ENCODE results near the gene REG1B. TPM values are rescaled to one million over a fixed set of nuclear protein-coding genes. Genes with fewer than 3 reads are reported as not detected.

Gene REG1B
- total RNA-seq, 1 donor from 2014 or later, result not detected

GRCh38 chr2:79114797-79115494 lies 27.2 kb upstream of the REG1B start:
- TF ChIP-seq, protein P1, sequence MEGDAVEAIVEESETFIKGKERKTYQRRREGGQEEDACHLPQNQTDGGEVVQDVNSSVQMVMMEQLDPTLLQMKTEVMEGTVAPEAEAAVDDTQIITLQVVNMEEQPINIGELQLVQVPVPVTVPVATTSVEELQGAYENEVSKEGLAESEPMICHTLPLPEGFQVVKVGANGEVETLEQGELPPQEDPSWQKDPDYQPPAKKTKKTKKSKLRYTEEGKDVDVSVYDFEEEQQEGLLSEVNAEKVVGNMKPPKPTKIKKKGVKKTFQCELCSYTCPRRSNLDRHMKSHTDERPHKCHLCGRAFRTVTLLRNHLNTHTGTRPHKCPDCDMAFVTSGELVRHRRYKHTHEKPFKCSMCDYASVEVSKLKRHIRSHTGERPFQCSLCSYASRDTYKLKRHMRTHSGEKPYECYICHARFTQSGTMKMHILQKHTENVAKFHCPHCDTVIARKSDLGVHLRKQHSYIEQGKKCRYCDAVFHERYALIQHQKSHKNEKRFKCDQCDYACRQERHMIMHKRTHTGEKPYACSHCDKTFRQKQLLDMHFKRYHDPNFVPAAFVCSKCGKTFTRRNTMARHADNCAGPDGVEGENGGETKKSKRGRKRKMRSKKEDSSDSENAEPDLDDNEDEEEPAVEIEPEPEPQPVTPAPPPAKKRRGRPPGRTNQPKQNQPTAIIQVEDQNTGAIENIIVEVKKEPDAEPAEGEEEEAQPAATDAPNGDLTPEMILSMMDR (conservative IDR thresholded peaks at IDR 0.05), result no peak
- Mint-ChIP-seq H3K36me3 (ENCODE audit: low read depth) (no peaks in the 10 kb centered on the region), H3K4me1 (peaks cover 6% of the 10 kb centered on the region), H3K9me3 (peaks cover 2% of the 10 kb centered on the region), H3K4me3 (no peak overlapping the region), H3K27me3 (ENCODE audit: low read depth) (no peaks in the 10 kb centered on the region), H3K27ac (ENCODE audit: unreplicated experiment) (no peak overlapping the region)
- DNase-seq (ENCODE audit: low read depth, low spot score), result no peak

GRCh38 chr2:79112269-79112668 lies 24.5 kb upstream of the REG1B start:
- DNase-seq (ENCODE audit: low read depth, low spot score), result no peak
- H3K27me3 Mint-ChIP-seq (ENCODE audit: low read depth), result no peaks in the 10 kb centered on the region
- TF ChIP-seq, protein P1 (conservative IDR thresholded peaks at IDR 0.05), result no peak
- no peaks in the 10 kb centered on the region for H3K36me3 Mint-ChIP-seq (ENCODE audit: low read depth)
- H3K4me3 Mint-ChIP-seq, result no peak overlapping the region
- H3K27ac Mint-ChIP-seq (ENCODE audit: unreplicated experiment), result no peak overlapping the region
- H3K9me3 Mint-ChIP-seq, result no peaks in the 10 kb centered on the region
- H3K4me1 Mint-ChIP-seq, result peaks cover 6% of the 10 kb centered on the region

DNA sequence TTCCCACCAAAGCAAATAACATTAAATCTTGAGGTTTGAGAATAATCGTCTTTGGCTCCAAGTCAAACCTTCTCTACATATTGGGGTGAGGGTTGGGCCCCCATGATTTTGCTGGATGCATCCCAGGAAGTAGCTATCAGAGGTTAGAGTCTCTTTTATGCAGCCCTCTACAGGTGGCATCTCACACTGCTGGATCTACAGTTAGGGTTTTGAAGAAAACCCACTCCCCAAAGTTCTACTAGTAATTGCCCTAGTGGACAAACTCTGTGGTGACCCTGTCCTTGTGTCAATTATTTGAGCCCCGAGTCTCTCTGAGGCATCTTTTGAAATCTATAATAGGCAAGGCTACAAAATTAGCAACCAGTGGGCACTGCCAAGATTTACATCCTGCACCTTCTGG lies 17.5 kb upstream of the REG1B start:
- H3K4me3 Mint-ChIP-seq, result no peak overlapping the region
- no peak overlapping the region for H3K27ac Mint-ChIP-seq (ENCODE audit: unreplicated experiment)
- H3K4me1 Mint-ChIP-seq, result no peaks in the 10 kb centered on the region
- no peaks in the 10 kb centered on the region for H3K36me3 Mint-ChIP-seq (ENCODE audit: low read depth)
- no peak for DNase-seq (ENCODE audit: low read depth, low spot score)
- TF ChIP-seq, protein P1 (conservative IDR thresholded peaks at IDR 0.05), result no peak
- H3K27me3 Mint-ChIP-seq (ENCODE audit: low read depth), result no peaks in the 10 kb centered on the region
- peaks cover 5% of the 10 kb centered on the region for H3K9me3 Mint-ChIP-seq

GRCh38 chr2:79103214-79103613 lies 15.4 kb upstream of the REG1B start:
- Mint-ChIP-seq H3K4me1 (no peaks in the 10 kb centered on the region), H3K27me3 (ENCODE audit: low read depth) (no peaks in the 10 kb centered on the region), H3K4me3 (no peak overlapping the region), H3K36me3 (ENCODE audit: low read depth) (no peaks in the 10 kb centered on the region), H3K27ac (ENCODE audit: unreplicated experiment) (no peak overlapping the region), H3K9me3 (peaks cover 5% of the 10 kb centered on the region)
- TF ChIP-seq, protein P1 (conservative IDR thresholded peaks at IDR 0.05), result no peak
- DNase-seq (ENCODE audit: low read depth, low spot score), result no peak

DNA sequence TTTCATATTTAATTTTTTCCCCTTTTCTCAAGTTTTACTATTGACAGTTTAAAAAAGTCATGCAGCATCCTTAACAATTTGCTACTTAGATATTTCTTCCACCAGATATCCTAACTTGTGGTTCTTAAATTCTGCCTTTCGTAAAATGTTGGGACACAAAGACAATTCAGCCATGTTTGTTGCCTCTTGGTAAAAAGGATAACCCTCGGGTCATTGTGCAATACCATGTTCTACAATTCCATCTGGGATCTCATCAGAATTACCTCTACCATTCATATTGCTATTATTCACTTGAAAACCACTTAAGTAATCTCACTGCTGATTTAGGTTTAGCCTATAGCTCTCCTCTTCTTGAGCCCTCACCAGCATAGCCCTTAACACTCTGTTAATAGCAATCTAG lies 13.2 kb upstream of the REG1B start:
- Mint-ChIP-seq H3K4me3 (no peak overlapping the region), H3K27me3 (ENCODE audit: low read depth) (no peaks in the 10 kb centered on the region), H3K36me3 (ENCODE audit: low read depth) (no peaks in the 10 kb centered on the region), H3K4me1 (no peaks in the 10 kb centered on the region), H3K27ac (ENCODE audit: unreplicated experiment) (no peak overlapping the region), H3K9me3 (peaks cover 5% of the 10 kb centered on the region)
- no peak for DNase-seq (ENCODE audit: low read depth, low spot score)
- TF ChIP-seq, protein P1 (conservative IDR thresholded peaks at IDR 0.05), result no peak

All from neural crest cell (in vitro differentiated cells).